HT1080 (cell line): ENCODE data around the gene SPPL2B. TPM values are rescaled to one million over a fixed set of nuclear protein-coding genes. Genes with fewer than 3 reads are reported as not detected.
A peak's percentile ranks its signal among the peaks of the same experiment; 100 is the strongest.

ENCODE experiments used
- DNase-seq: peaks from one replicate; pipeline ENCODE4 v3.0.0-alpha.2; 2015; ENCODE audit warnings: low read depth
- total RNA-seq: library from RNA; depleted of rRNA; stranded (reverse); fragments of >200 nt; shearing (Covaris generic); gene quantifications from 2 replicates; pipeline ENCODE4 v1.2.3, GENCODE V29; 2014

The SPPL2B gene
- total RNA-seq, 1 experiment from 2014 or later, result 13.4 TPM

DNA sequence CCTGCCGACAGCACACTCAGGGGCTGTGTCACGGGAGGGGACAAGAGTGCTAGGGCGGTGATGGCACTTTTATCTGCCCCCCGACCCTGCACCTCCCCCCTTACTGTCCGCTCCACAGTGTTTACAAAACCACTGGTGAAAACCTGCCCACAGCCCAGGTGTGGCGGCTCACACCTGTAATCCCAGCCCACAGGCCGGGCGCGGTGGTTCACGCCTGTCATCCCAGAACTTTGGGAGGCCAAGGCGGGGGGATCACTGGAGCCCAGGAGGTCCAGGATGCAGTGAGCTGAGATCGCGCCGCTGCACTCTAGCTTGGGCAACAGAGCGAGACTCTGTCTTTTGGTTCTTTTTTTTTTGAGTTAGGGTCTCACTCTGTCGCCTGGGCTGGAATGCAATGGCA, 32.3 kb upstream of the SPPL2B start:
- no peak for DNase-seq

DNA sequence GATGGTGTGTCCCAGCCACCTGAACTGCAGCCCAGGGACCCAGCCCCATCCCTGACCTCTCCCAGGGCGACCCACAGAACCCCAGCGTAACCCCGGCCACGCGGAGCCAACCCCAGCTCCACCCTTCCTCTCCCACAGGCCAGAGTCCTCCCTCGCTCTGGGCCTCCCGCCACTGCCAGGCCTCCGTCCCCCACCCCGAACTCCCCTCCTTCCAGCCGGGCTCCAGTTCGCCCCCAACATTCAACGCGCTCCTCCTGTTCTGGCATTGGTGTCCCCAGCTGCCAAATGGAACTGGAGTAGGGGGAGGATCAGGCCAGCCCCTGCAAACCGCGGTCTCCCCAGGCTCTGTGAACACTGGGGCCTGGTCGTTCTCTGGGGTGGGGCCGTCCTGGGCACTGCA, 28.0 kb upstream of the SPPL2B start:
- DNase-seq, result no peak

DNA sequence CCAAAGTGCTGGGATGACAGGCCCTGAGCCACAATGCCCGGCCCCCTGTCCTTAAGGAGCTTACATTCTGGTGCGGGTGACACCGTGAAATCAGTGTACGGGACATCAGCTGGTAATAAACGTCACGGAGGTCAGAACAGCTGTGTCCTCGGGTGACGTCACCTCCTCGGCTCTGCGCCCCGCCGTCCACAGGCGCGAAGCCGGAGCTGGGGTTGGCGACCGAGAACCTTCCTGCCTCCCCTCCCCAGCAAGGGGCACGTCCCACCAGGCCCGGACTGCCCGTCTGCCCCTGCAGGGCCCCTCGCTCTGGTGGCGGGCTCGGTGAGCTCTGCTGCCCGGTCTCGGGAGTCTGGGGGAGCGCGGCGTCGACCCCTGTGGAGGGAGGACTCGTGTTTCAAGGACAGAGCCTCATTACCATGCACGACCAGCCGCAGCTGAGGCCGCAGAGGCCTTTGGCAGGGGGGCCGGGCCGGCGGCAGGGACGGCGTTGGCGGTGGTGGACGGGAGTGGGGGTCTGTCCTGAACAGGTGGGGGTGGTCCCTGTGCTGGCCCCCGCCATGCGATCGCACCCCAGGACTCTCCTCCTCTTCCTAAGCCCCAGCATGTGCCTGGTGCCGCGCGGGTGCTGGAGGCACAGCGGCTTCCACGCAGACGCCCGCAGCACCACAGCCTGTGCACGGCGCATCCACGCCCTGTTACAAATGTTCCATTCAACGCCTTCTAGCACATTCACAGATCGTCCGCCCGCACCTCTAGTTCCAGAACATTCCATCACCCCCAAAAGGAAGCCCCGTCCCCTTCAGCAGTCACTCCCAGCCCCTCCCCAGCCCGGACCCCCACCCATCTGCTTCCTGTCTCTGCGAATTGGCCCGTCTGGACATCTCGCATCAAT, 25.9 kb upstream of the SPPL2B start:
- DNase-seq, result no peak

DNA sequence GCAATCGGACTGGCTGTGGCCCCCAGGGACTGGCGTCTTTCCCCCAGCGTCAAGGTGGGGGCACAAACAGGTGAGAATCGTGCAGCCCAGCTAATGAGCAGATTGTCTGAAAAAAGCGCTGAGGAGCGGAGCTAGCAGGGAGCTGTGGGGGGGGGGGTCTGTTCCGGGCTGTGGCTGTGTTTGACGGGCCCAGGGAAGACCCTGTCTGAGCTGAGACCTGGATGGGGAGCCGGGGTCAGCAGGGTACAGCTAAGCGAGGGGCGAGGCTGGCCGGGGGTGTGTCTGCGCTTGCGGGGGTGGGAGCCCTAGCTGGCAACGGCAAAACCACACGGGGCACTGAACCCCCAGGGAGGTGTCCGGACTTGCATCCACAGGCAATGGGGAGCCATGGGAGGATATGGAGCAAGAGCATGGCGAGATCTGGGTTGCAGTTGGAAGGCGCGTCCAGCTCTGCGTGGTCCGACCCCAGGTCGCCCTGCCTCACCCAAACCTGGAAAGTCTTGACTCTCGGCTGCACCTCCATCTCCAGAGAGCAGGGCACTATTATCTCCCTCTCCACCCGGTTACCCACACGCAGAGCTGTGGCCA, 25.2 kb upstream of the SPPL2B start:
- DNase-seq, result no peak

DNA sequence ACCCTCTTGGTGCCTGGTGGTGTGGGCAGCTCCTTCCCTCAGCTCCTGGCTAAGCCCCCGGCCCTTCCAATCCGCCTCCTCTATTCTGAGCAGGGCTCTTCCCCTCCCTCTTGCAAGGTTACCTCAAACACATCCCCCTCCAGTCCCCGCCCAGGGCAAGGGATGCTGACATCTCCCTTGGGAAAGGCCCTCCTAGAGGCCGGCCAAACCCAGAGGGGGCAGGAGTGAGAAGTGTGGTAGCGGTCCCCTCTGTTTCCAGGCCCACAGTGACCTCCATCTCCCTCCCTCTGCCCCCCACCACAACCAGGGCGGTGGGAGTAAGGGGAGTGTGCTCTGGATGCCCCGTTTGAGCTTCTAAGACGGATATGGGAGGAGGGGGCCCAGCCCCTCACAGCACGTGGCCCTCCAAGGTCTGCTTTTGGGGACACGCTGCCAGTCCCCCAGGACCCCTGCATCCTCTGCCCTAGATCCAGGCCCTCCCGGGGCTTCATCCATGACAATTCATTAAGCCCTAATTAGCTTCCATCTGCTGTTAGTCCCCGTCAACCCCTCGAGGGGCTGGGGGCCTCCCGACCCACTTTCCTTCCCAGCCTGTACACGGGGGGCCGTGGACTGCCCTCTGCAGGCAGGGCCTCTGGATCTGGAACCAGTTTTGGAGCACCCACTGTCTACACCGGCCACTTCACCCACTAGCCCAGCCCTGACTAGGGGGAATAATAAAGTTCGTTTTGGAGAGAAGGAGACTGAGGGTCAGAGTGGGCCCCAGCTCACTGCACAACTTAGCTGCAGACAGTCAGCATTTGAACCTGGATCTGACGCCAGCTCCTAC, 22.8 kb upstream of the SPPL2B start:
- no peak for DNase-seq

DNA sequence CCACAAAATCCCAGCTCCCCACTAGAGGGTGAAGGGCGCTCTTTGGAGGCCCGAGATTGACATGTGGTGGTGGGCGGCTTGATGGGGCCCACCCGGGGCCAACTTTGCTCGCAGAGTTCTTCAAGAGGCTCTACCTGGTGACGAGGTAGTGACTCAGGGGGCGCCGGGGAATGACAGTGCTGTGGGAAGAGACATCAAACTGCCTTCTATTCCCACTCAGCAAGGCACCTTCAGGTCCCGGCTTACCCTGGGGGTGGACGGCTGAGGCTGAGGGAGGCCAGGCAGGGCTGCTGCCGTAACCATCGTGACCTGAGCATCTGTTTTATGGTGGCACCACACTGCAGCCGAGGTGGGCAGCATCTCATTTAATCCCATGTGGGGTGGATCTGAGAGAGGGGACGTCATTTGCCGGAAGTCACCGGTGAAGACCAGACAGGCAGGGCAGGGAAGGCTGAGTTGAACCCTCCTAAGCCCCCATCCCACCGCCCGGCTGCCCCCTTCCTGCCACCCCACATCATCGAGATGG, 22.1 kb upstream of the SPPL2B start:
- DNase-seq, result no peak

DNA sequence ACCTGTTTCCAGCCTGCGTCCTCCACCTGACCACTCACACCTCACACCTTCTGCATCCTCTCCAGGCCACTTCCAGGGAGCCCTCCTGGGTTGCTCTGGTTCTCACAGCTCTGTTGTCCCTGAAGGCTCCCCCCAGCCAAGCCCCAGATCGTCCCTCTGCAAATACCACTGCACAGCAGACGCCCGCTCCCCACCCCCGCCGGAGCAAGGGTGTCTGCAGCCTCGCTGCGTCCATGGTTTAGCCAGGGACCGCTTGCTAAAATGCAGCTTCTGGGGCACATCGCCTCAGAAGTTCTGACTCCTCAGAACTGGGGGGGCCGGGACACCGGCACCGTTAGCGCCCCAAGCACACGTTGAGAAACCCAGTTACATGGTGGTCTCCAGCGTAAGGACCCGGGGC, 21.5 kb upstream of the SPPL2B start:
- no peak for DNase-seq

DNA sequence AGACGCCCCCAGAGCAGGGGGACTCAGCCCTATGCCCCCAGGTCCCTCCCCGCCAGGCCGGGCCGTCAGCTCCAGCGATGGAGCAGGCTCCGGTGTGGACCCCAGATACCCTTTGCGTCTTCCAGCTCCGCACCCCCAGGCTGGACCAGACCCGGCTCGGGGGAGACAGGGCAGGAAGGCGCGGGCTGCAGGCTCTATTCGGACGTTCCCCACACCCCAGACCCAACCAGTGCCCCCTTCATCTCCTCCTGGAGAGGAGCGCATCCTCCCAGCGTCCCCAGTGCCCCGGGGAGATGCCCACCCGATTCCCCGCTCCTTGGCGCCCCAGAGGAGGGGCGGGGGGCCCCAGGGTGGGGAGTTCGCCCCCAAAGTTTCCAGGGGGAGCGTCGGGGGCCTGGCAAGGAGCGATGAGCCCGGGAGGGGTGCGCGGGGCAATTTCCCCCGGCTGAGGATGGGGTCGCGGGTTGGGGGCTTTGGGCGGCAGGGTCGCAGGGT, 20.9 kb upstream of the SPPL2B start:
- DNase-seq, result no peak

DNA sequence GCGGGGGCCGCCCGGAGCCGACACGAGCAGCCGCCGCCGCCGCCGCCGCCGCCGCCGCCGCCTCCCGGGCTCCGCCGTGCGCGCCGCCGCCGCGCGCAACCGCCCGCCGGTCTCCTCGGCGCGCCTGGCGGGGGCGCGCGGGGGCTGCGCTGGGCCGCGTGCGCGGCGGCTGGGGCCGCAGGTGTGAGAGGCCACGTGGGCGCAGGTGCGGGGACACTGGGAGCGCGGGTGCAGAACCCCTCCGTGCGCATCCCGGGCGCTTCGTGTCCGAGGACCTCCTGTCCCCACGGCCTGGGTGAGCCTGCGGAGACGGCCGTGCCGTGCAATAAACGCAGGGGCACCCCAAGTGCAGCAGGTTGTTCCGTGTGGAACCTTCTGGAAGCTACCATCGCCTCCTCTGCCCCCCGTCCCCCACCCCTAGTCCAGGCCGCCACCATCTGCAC, 20.3 kb upstream of the SPPL2B start, which contains the start of gene LINGO3:
TSS of gene LINGO3 (minus strand) at position 41 of the 443 bp plus-strand sequence. CDS start 16,378 bp downstream, outside the sequence.
- DNase-seq, result no peak

DNA sequence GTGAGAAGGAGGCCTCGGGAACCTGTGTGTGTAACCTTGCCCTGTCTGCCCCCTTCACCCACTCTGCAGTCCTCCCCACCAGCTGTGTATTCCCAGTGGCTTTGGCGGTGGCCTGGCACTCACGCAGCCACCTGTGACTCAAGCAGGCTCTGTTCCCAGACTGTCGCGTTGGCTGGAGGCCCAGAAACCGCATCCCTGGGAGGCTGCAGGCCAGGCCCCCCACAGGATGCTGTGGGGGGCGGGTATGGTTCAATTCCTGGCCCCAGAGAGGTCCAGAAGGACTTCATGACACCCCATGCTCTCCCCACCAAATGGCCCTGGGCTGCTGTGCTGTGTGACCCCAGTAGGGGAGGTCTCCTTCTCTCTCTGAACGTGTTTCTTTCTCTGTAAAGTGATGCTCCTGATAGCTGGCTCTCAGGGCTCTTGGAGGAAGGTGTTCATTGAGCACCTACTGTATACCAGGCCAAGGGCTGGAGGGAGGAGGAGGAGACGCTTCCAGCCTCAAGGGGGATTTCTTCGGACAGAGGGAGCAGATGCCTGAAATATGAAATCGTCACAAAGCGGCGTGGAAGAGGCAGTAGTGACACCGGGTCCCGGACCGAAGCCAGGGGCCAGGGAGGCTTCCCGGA, 18.6 kb upstream of the SPPL2B start:
- DNase-seq, result peak; percentile 61

DNA sequence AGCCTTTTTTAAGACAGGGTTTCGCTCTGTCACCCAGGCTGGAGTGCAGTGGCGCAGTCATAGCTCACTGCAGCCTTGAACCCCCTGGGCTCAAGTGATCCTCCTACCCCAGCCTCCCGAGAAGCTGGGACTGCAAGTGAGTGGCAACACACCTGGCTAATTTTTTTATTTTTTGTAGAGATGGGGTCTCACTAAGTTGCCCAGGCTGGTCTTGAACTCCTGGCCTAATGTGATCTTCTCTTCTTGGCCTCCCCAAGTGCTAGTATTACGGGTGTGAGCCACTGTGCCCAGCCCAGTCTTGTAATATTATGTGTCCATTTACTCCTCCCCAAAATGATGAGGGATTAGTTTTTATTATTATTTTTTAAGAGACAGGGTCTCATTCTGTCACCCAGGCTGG, 17.4 kb upstream of the SPPL2B start:
- no peak for DNase-seq

DNA sequence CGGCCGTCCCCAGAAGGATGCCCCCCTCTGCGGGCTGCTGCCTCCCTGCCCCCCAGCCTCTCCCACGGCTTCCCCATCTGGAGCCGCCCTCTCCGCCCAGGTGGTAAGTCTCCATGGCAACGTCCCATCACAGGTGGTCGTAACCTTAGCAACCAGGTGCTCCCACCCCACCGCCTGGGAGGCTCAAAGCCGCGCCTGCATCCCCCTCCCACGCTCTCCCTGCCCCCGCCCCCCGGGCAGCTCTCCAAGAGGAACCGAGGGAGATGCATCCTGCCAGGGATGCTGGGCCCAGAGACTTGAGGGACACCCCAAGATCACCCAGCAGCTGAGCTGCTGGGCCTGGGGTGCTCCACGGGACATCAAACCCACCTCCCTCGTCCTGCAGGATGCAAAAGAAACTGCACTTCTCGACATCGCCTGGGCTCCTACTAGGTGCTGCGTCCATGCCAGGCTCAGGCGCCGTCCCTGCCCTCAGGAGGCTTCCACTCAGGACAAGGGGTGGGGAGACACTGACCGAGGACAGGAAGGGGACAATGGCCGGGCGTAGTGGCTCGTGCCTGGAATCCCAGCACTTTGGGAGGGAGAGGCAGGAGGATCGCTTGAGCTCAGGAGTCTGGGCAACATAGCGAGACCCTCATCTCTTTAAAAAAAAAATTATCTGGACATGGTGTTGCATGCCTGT, 15.5 kb upstream of the SPPL2B start:
- DNase-seq, result no peak

DNA sequence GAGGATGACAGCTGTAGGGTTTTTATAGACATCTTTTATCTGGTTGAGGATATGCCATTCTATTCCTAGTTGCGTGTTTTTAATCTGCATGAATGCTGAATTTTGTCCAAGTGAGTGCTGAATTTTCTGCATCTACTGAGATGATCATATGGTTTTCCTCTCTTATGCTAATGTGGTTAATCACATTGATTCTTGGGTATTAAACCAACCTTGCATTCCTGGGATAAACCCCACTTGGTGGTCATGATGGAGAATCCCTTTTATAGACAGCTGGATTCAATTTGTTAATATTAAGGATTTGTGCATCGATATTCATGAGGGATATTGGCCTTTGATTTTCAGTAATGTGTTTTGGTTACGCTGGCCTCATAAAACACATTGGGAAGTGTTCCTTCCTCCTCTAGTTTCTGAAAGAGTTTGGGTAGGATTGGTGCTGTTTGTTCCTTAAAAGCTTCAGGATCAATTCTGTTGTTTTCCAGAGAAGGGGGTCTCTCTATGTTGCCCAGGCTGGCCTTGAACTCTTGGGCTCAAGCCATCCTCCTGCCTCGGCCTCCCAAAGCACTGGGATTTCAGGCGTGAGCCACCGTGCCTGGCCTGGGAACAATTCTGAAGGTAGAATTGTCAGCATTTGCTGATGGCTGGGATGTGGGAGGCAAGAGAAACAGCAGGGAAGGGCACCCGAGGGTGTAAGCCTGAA, 13.2 kb upstream of the SPPL2B start:
- DNase-seq, result no peak

DNA sequence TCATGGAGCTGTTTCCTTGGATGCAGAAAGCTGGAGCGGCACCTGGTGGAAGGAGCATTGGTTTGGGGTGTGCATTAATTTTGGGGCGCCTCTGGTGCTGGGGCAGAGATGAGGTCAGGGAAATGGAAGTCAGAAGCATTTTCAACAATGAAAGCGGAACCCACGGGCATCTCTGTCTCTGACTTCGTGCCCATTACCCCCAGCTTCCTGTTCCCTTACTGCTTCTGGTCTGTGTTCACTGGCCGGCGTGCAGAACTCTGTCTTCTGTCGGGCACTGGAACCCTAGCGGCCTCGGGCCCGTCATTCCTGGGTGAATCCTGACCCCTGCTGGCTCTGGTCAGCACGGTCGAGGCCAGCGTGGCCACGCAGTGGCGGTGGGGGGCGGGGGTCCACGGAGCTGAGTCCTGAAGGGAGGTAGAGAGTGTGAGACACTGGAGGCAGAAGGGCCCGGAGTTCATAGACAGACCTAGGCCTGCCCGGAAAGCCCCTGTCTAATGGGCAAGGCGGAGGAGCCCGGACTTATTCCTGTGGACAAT, 12.6 kb upstream of the SPPL2B start:
- DNase-seq, result peak; percentile 62

DNA sequence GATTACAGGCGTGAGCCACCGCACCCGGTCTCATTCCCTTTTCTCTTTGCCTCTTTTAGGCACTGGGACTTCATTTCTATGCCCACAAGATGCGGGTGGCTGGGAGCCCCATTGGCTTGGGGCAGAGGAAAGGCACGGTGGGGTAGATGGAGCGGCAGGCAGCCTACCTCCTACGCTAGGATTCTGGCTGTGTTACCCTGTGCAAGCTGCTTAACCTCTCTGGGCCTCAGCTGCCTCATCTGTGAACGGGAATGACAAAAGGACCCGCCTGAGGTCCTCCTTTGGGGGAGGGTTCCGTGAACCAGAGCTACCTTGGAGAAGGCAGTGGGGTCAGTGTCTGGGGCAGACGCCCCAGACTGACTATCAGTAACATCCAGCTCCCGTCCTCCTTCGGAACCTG, 11.2 kb upstream of the SPPL2B start:
- DNase-seq, result no peak

DNA sequence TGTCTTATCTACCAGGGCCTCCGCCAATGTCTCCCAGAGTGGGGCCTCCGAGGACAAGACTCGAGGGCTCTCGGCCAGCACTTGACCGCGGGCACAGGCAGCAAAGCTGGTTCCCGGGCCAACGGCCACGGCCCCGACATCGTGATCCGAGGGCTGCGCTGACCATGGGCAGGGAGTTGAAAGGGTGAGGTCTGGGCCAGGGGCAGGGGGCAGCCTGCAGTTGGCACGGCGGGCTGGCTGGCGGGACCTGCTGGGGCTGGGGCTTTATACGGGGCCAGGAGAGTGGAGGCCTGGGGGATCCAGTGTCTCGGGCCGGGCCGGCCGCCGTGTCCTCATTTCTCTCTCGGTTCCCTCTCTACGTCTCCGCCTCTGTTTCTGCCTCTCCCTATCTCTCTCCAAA, 10.7 kb upstream of the SPPL2B start:
- DNase-seq, result no peak

DNA sequence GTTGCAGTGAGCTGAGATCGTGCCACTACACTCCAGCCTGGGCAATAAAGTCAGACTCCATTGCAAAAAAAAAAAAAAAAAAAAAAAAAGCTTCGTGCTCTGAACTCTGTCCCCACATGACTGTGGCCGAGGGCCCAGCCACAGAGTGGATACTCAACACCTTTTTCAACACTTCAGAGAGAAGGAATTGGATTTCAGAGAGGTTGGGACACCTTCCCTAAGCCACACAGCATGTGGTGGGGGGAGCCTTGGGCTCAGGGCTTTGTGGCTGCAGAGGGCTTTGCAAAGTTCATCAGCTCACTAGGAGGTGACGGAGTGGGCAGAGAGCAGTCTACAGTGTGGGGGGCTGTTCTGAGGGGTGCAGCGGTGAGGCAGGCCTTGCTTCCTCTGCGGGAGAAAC, 9.6 kb upstream of the SPPL2B start:
- DNase-seq, result no peak

DNA sequence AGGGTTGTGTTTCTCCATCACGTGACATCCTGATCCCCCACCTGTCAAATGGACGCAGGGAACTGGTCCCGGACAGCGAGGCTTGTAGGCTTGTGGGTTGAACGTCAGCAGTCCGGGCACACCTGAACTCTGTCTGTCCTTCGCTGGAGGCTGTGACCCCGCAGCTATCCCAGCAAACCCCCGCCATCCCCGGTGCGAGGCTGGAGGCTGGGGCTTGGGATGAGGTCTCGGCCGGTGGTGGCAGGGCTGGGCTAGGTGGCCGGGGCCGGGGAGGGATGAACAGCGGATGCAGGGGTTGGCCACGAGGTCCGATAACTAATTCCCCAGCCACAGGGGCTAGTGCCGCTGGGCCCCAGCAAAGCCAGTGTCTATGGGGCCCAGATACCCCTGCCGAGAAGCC, 8.9 kb upstream of the SPPL2B start:
- no peak for DNase-seq

DNA sequence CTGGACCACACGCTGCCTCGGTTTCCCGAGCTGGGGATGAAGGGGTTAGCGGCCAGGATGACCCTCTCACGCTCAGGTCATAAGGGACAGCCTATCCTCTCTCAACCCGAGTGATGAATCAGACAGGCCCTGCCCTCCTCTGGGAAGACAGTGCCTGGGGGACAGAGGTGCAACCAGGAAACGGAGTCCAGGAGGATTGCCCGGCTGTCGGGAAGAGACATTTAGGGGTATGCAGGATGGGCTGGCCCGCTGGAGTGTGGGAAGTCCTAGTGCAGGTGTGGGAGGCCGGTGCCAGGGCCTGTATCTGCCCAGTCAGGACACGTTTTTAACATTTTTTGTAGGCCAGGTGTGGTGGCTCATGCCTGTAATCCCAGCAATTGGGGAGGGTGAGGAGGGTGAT, 8.4 kb upstream of the SPPL2B start:
- no peak for DNase-seq

DNA sequence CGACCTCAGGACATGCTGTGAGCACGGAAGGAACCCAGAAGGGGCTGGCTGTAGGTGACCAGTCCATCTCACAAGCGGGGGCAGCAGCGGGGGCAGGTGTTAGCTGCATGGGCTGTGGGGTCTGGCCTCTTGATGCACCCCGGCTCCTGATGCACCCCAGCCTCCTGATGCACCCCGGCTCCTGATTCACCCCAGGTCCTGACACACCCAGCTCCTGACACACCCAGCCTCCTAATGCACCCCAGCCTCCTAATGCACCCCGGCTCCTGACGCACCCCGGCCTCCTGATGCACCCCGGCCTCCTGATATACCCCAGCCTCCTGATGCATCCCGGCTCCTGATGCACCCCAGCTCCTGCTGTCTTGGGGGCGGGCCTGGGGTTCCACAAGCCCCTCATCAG, 7.5 kb upstream of the SPPL2B start:
- no peak for DNase-seq
